ENCODE measurements around the gene JADE1.
A peak's percentile ranks its signal among the peaks of the same experiment; 100 is the strongest.

Gene JADE1

GRCh38 chr4:128810871-128811570 lies 1.5 kb downstream of the JADE1 start:
- DNase-seq = peak; percentile 78

- DNase-seq = peak; percentile 69
Observed at GRCh38 chr4:128811571-128812441, 2.3 kb downstream of the JADE1 start.

- peak; percentile 23 for DNase-seq
Observed at GRCh38 chr4:128812442-128813235, 3.1 kb downstream of the JADE1 start.

GRCh38 chr4:128813965-128814364 lies 4.5 kb downstream of the JADE1 start:
- no peak for DNase-seq

- DNase-seq = no peak
Observed at GRCh38 chr4:128818442-128818841, 8.9 kb downstream of the JADE1 start.

- no peak for DNase-seq
Observed at GRCh38 chr4:128819082-128819742, 9.7 kb downstream of the JADE1 start.

GRCh38 chr4:128820671-128821070 lies 11.2 kb downstream of the JADE1 start:
- no peak for DNase-seq

- DNase-seq = no peak
Observed at GRCh38 chr4:128821151-128821550, 11.7 kb downstream of the JADE1 start.

GRCh38 chr4:128823025-128823661 lies 13.6 kb downstream of the JADE1 start:
- DNase-seq = no peak

- no peak for DNase-seq
Observed at GRCh38 chr4:128825226-128825625, 15.7 kb downstream of the JADE1 start.

- DNase-seq = no peak
Observed at GRCh38 chr4:128827296-128827695, 17.8 kb downstream of the JADE1 start.

GRCh38 chr4:128830906-128831503 lies 21.5 kb downstream of the JADE1 start:
- DNase-seq = no peak

GRCh38 chr4:128831531-128832242 lies 22.2 kb downstream of the JADE1 start:
- DNase-seq = no peak

GRCh38 chr4:128832243-128832625 lies 22.7 kb downstream of the JADE1 start:
- no peak for DNase-seq

GRCh38 chr4:128835498-128836222 lies 26.2 kb downstream of the JADE1 start:
- no peak for DNase-seq

GRCh38 chr4:128837198-128837597 lies 27.7 kb downstream of the JADE1 start:
- DNase-seq = no peak

GRCh38 chr4:128837679-128838078 lies 28.2 kb downstream of the JADE1 start:
- DNase-seq = no peak

- DNase-seq = no peak
Observed at GRCh38 chr4:128840711-128841318, 31.3 kb downstream of the JADE1 start.

GRCh38 chr4:128841402-128841801 lies 31.9 kb downstream of the JADE1 start:
- no peak for DNase-seq

- no peak for DNase-seq
Observed at GRCh38 chr4:128844931-128845330, 35.4 kb downstream of the JADE1 start.
